Activated CD8-positive, alpha-beta memory T cell treated with anti-CD3 and anti-CD28 coated beads for 4 hours (primary cell): ENCODE data around the gene SUZ12.
"Not testable (repeated sequence)": the region's sequence is repeated elsewhere in the genome, so short reads cannot be mapped to it uniquely, and the experiment has no call there.

Experiments
- DNase-seq, 2 donors: peaks; one replicate each; pipeline ENCODE4 v3.0.0-alpha.2; 2020; ENCODE audit warnings: low read depth in 2 of 2

SUZ12 gene

GRCh38 chr17:32040246-32040645 lies 103.4 kb downstream of the SUZ12 start:
- DNase-seq: not testable (repeated sequence)

- not testable (repeated sequence) for DNase-seq
These were observed 104.6 kb downstream of the SUZ12 start for GRCh38 chr17:32041306-32041875.

GRCh38 chr17:32042266-32042665 lies 105.5 kb downstream of the SUZ12 start:
- DNase-seq: not testable (repeated sequence)

GRCh38 chr17:32045611-32046010 lies 108.8 kb downstream of the SUZ12 start:
- DNase-seq: not testable (repeated sequence)

- DNase-seq: not testable (repeated sequence)
These were observed 110.9 kb downstream of the SUZ12 start for GRCh38 chr17:32047663-32048062.
